ENCODE data around the gene CPO. TPM values are rescaled to one million over a fixed set of nuclear protein-coding genes. Genes with fewer than 3 reads are reported as not detected.

CPO gene
- polyA plus RNA-seq, 1 of the 3 experiments (the other 2 are of a cell fraction): not detected

GRCh38 chr2:206955253-206955652 is 15.9 kb downstream of the CPO start:
- POLR2A ChIA-PET: no interaction called here
- H3K9me2 ChIP-seq: no peaks in the 10 kb centered on the region

More at GRCh38 chr2:206955253-206955652, 15.9 kb downstream of the CPO start:
- Histone ChIP-seq H3K4me2 (no peak overlapping the region), H2AFZ (ENCODE audit: low read depth) (no peak overlapping the region), H3K36me3 (replicated peaks in 1 of 2; ENCODE audit: control insufficient read depth in 1 of 2, insufficient read depth in 2 of 2, low read length in 1 of 2) (no peaks in the 10 kb centered on the region), H4K20me1 (ENCODE audit: insufficient read depth) (no peaks in the 10 kb centered on the region), H3K79me2 (ENCODE audit: insufficient read depth) (no peaks in the 10 kb centered on the region), H3K4me3 (ENCODE audit: low read depth in 2 of 2, low read length in 1 of 2) (no peak overlapping the region), H3K9ac (no peak overlapping the region), H3K9me3 (no peaks in the 10 kb centered on the region), H3F3A (replicated peaks; ENCODE audit: insufficient read depth) (no peaks in the 10 kb centered on the region), H3K4me1 (ENCODE audit: control insufficient read depth in 1 of 2, insufficient read depth in 2 of 2, low read depth in 1 of 2, low read length in 1 of 2) (no peaks in the 10 kb centered on the region), H3K27ac (ENCODE audit: low read depth in 2 of 2, low read length in 1 of 2) (no peak overlapping the region), H3K27me3 (ENCODE audit: insufficient read depth) (no peaks in the 10 kb centered on the region)
- CTCF ChIA-PET: interaction anchor here (1.1 to 1.8 kb wide), 2 partner anchors 155 to 175 kb away, joined by 3 to 4 read pairs; no protein-coding TSS in a partner anchor
- no peak for DNase-seq
- TF ChIP-seq YY1 (IDR thresholded peaks at IDR 0.05; ENCODE audit: low read depth): no peak
- TF ChIP-seq, protein P1, sequence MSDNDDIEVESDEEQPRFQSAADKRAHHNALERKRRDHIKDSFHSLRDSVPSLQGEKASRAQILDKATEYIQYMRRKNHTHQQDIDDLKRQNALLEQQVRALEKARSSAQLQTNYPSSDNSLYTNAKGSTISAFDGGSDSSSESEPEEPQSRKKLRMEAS (IDR thresholded peaks at IDR 0.05; ENCODE audit: low read depth): no peak
- no peak for TF ChIP-seq NFIC (IDR thresholded peaks at IDR 0.05; ENCODE audit: borderline replicate concordance)
- no peak for TF ChIP-seq EP300 (IDR thresholded peaks at IDR 0.05; ENCODE audit: borderline replicate concordance in 1 of 2, low read depth in 1 of 2, low read length in 1 of 2)
- TF ChIP-seq RAD21 (IDR thresholded peaks at IDR 0.05; ENCODE audit: low read length): no peak
- TF ChIP-seq, protein P2, sequence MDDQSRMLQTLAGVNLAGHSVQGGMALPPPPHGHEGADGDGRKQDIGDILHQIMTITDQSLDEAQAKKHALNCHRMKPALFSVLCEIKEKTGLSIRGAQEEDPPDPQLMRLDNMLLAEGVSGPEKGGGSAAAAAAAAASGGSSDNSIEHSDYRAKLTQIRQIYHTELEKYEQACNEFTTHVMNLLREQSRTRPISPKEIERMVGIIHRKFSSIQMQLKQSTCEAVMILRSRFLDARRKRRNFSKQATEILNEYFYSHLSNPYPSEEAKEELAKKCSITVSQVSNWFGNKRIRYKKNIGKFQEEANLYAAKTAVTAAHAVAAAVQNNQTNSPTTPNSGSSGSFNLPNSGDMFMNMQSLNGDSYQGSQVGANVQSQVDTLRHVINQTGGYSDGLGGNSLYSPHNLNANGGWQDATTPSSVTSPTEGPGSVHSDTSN (IDR thresholded peaks at IDR 0.05): no peak
- TF ChIP-seq SIN3A (IDR thresholded peaks at IDR 0.05; ENCODE audit: borderline replicate concordance, low read depth, low read length): no peak
- no peak for TF ChIP-seq CTCF (IDR thresholded peaks at IDR 0.05)
- TF ChIP-seq NRF1 (IDR thresholded peaks at IDR 0.05; ENCODE audit: low read depth, low read length): no peak
- TF ChIP-seq FOXM1 (IDR thresholded peaks at IDR 0.05; ENCODE audit: low read depth): no peak
- no peak for TF ChIP-seq CHD2 (IDR thresholded peaks at IDR 0.05; ENCODE audit: low read length, partially characterized antibody)
- no peak for TF ChIP-seq TAF1 (IDR thresholded peaks at IDR 0.05; ENCODE audit: borderline replicate concordance, low read depth, low read length)
- no peak for TF ChIP-seq IRF3 (IDR thresholded peaks at IDR 0.05; ENCODE audit: low read depth, low read length)
